ENCODE measurements around the gene SHISA4. TPM values are rescaled to one million over a fixed set of nuclear protein-coding genes. Genes with fewer than 3 reads are reported as not detected.

SHISA4 gene
- total RNA-seq, 4 donors from 2014 or later = 18.9 to 35.8 (median 29.3) TPM

DNA sequence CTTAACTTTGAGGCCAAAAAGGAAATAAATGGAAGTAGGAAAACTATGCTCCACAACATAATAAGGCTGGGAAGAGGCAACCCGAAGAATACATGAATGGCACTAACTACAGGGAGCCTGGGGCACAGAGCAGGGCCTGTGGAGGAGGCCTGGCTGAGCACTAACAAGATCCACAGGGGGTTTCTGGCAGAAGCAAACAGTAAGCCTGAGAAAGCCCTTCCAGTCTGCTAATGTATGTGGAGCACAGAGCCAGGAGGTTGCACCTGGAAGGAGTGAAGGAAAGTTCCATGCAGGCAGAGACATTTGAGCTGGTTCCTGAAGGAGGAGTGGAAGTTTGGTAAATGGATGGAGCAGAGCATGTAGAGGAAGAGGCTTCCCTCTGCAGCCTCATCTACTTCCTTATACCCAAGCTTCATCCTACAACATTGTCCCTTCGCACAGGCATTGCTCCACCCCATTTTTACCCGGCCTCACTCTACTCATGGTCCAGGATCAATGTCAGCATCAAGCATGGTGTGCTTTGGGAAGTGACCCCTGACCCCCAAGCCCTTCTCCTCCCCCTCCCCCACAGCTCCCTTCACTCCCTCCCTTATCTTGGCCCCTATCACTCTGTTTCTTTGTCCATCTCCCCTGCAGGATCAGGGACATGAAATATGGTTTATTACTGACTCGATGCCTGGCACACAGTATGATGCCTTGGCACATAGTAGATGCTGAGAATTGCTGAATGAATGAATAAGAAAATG, 23.3 kb downstream of the SHISA4 start:
- H3K27me3 ChIP-seq = no peaks in the 10 kb centered on the region
- no peaks in the 10 kb centered on the region for H3K9me3 ChIP-seq
- WGBS, 2 donors (ENCODE audit: low coverage in 1 of 2) = 35 to 47% methylated on average over 3 to 4 of the region's 4 CpGs
- H3K36me3 ChIP-seq = peaks cover 0 to 28% of the 10 kb centered on the region in 2 donors
- peak overlapping the region; percentile 94 to 96 (median 95) for H3K27ac ChIP-seq
- peaks cover 23 to 99% (median 30%) of the 10 kb centered on the region in 3 donors for H3K4me1 ChIP-seq
- no peak overlapping the region for H3K4me3 ChIP-seq
- TF ChIP-seq CTCF (IDR thresholded peaks at IDR 0.05) (no peak), EP300 (IDR thresholded peaks at IDR 0.05) (no peak), POLR2AphosphoS5 (IDR thresholded peaks at IDR 0.05) (no peak), POLR2A (IDR thresholded peaks at IDR 0.05) (no peak)
- no peak for ATAC-seq

DNA sequence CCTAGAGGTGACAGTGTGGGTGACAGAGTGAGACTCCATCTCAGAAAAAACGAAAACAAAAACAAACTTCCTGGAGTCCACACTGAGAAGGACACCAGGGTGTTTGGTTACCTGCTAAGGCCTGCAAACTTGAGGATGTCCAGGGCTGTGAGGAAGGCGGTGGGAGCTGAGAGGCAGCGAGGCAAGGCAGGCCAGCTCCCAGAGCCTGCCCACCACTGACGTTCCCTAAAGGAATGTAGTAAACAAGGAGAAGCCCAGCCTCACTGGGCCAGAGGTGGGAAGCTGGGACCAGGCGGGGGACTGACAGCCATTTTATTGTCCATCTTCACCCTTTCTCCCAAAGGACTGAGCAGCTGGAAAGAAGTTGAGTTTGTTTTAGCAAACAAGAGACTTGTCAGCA, 24.1 kb downstream of the SHISA4 start:
- ATAC-seq = peak; percentile 55
- peaks cover 20 to 99% (median 32%) of the 10 kb centered on the region in 3 donors for H3K4me1 ChIP-seq
- no peaks in the 10 kb centered on the region for H3K27me3 ChIP-seq
- WGBS, 2 donors (ENCODE audit: low coverage in 1 of 2) = 35 to 39% methylated on average over 4 to 5 of the region's 5 CpGs
- peaks cover 0 to 28% of the 10 kb centered on the region in 2 donors for H3K36me3 ChIP-seq
- peak; percentile 89 for TF ChIP-seq POLR2AphosphoS5 (IDR thresholded peaks at IDR 0.05)
- no peak for TF ChIP-seq CTCF (IDR thresholded peaks at IDR 0.05)
- H3K9me3 ChIP-seq = no peaks in the 10 kb centered on the region
- H3K27ac ChIP-seq = peak overlapping the region; percentile 94 to 96 (median 95)
- H3K4me3 ChIP-seq = no peak overlapping the region

DNA sequence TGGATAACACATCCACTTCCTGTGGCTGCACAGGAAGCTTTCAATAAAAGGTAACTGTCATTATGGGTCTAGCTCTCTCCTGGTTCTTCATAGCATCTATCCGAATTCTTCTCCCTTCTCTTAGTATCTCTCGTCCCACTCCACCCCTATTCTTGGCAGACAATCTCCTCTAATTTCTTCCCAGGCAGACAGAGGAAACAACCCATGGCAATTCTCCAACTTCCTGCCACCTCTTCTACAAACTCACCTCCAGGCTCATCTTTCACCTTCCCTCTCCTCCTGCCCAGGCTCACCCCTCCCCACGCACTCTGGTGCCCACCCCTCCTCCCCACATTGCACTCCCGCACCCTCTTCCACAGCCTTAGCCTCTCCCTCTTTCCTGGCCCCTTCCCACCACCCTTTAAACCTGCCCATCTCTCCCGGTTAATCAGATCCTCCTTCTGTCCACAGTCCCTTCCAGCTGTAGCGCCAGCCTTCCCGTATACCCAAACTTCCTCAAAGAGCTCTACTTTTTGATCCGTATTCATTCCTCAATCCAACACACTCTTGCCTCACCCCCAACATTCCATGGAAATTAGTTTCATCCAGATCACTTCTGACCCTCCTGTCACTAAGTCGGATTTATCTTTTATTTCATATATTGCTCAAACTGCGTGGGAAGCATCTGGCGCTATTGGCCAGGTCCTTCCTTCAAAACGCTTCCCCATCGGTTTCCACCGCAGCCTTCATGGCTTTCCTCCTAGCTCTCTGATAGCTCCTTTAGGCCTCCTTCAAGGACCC, 25.9 kb downstream of the SHISA4 start:
- Histone ChIP-seq H3K9me3 (no peaks in the 10 kb centered on the region), H3K4me3 (peak overlapping the region in 1 of 2 donors; percentile 36), H3K27ac (peak overlapping the region; percentile 94 to 96 (median 95)), H3K4me1 (peaks cover 28 to 99% (median 43%) of the 10 kb centered on the region in 3 donors), H3K27me3 (no peaks in the 10 kb centered on the region), H3K36me3 (peaks cover 0 to 17% of the 10 kb centered on the region in 2 donors)
- TF ChIP-seq POLR2AphosphoS5 (IDR thresholded peaks at IDR 0.05) (peak; percentile 93), POLR2A (IDR thresholded peaks at IDR 0.05) (no peak), EP300 (IDR thresholded peaks at IDR 0.05) (no peak), CTCF (IDR thresholded peaks at IDR 0.05) (no peak)
- WGBS, 2 donors (ENCODE audit: low coverage in 1 of 2) = 26 to 44% methylated on average over 12 to 14 of the region's 14 CpGs
- ATAC-seq = no peak

DNA sequence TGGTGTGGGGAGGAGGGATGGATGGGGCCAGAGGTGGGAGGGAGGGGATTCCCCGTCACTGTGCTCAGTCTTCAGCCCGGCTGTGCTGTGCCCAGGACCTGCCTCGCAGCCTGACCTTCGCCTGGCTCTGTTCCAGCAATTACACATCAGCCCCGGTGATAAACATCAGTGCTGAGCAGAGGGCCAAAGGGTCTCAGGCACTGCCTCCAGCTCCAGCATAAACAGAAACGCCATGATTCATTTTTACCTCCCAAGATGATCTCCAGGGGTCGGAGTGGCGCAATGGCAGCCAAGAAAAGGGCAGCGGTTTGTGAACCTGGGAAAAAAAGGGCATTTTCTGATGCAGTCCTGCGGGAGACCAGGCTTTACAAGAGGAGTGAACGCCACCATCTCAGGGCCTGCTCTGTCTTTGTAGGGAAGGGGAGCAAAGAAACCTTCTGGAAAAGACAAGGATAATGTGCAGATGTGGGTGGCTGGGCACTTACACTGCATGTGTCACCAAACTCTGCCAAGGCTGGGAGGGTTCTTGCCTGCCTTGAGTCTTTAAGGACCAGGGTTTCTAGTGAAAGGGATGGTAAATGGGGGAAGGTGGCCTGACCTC, 28.1 kb downstream of the SHISA4 start:
- peaks cover 0 to 23% of the 10 kb centered on the region in 2 donors for H3K36me3 ChIP-seq
- H3K27me3 ChIP-seq = no peaks in the 10 kb centered on the region
- 4% methylated on average over 11 of the region's 11 CpGs; no CpG with 5 or more reads in 1 of the 2 donors for WGBS, 2 donors (ENCODE audit: low coverage in 1 of 2)
- peak overlapping the region; percentile 94 to 96 (median 95) for H3K27ac ChIP-seq
- TF ChIP-seq POLR2AphosphoS5 (IDR thresholded peaks at IDR 0.05) (peak; percentile 99), POLR2A (IDR thresholded peaks at IDR 0.05) (no peak), CTCF (IDR thresholded peaks at IDR 0.05) (peak in 1 of 4 experiments; percentile 17)
- H3K4me3 ChIP-seq = peak overlapping the region in 1 of 2 donors; percentile 36
- ATAC-seq = peak; percentile 83
- H3K4me1 ChIP-seq = peaks cover 36 to 100% (median 52%) of the 10 kb centered on the region in 3 donors
- H3K9me3 ChIP-seq = no peaks in the 10 kb centered on the region

Data from gastroesophageal sphincter (tissue), 4 donors.